Liver (tissue), 9 donors: Measurements from ENCODE around the gene RERE. TPM values are rescaled to one million over a fixed set of nuclear protein-coding genes. Genes with fewer than 3 reads are reported as not detected.

ENCODE experiments used
- DNase-seq: peaks from one replicate; pipeline ENCODE4 v3.0.0-alpha.2; 2017; ENCODE audit warnings: low spot score
- H3K27ac ChIP-seq, 2 donors: one replicate each; pipeline ENCODE4 v1.7.0; 2013; ENCODE audit warnings: inconsistent platforms in 2 of 2, low read length in 2 of 2, control low read depth in 1 of 2, low read depth in 1 of 2, mild to moderate bottlenecking in 1 of 2
- H3K27me3 ChIP-seq, 4 donors: one replicate each; pipeline versions ENCODE4 v1.6.1 to v1.7.0; 2013; ENCODE audit warnings: low read length in 3 of 4, inconsistent platforms in 1 of 4, mild to moderate bottlenecking in 1 of 4, moderate library complexity in 1 of 4; ENCODE audit not compliant: control insufficient read depth in 4 of 4, insufficient read depth in 4 of 4
- H3K36me3 ChIP-seq, 4 donors: one replicate each; pipeline versions ENCODE4 v1.6.1 to v1.7.0; 2013; ENCODE audit warnings: low read length in 3 of 4, mild to moderate bottlenecking in 3 of 4, low read depth in 1 of 4, moderate library complexity in 1 of 4; ENCODE audit not compliant: control insufficient read depth in 4 of 4, insufficient read depth in 3 of 4
- H3K4me1 ChIP-seq, 4 donors: one replicate each; pipeline versions ENCODE4 v1.6.1 to v1.7.0; 2013; ENCODE audit warnings: low read length in 3 of 4, mild to moderate bottlenecking in 3 of 4, moderate library complexity in 1 of 4; ENCODE audit not compliant: control insufficient read depth in 4 of 4, insufficient read depth in 4 of 4
- H3K4me3 ChIP-seq, 3 donors: one replicate each; pipeline versions ENCODE4 v1.6.1 to v1.7.0; 2013; ENCODE audit warnings: low read length in 3 of 3, control low read depth in 1 of 3, low read depth in 1 of 3, mild to moderate bottlenecking in 1 of 3
- H3K9ac ChIP-seq, 2 donors: one replicate each; pipeline ENCODE4 v1.7.0; 2013; ENCODE audit warnings: low read length in 2 of 2, mild to moderate bottlenecking in 2 of 2, moderate library complexity in 2 of 2, control low read depth in 1 of 2, low read depth in 1 of 2
- H3K9me3 ChIP-seq, 4 donors: one replicate each; pipeline versions ENCODE4 v1.6.1 to v1.7.0; 2013; ENCODE audit warnings: low read length in 3 of 4; ENCODE audit not compliant: control insufficient read depth in 4 of 4
- CTCF ChIP-seq: fragments of 150-350 bp; IDR thresholded peaks from 2 replicates; pipeline ENCODE4 v1.5.1; 2017; ENCODE audit warnings: improper control_type of control experiment, low read depth, low read length; ENCODE audit not compliant: missing input control
- EGR1 ChIP-seq, 2 donors: IDR thresholded peaks; 2 replicates each; pipeline ENCODE4 v1.6.1; 2016 to 2018; ENCODE audit warnings: antibody characterized with exemption in 2 of 2, low read depth in 2 of 2
- FOXA1 ChIP-seq: IDR thresholded peaks from 2 replicates; pipeline ENCODE4 v1.6.1; 2016; ENCODE audit warnings: antibody characterized with exemption
- FOXA2 ChIP-seq: IDR thresholded peaks from 2 replicates; pipeline ENCODE4 v1.6.1; 2016; ENCODE audit warnings: antibody characterized with exemption
- GABPA ChIP-seq, 2 donors: IDR thresholded peaks in 1 of 2; conservative IDR thresholded peaks in 1 of 2; 2 replicates each; pipeline ENCODE4 v1.6.1; 2016; ENCODE audit warnings: antibody characterized with exemption in 2 of 2, mild to moderate bottlenecking in 1 of 2, moderate library complexity in 1 of 2
- HNF4A ChIP-seq, 2 donors: conservative IDR thresholded peaks; 2 replicates each; pipeline ENCODE4 v1.6.1; 2016; ENCODE audit warnings: antibody characterized with exemption in 2 of 2, mild to moderate bottlenecking in 2 of 2
- HNF4G ChIP-seq: IDR thresholded peaks from 2 replicates; pipeline ENCODE4 v1.6.1; 2016; ENCODE audit warnings: antibody characterized with exemption
- JUND ChIP-seq, 2 donors: IDR thresholded peaks; 2 replicates each; pipeline ENCODE4 v1.6.1; 2016; ENCODE audit warnings: antibody characterized with exemption in 2 of 2
- NR2F2 ChIP-seq: IDR thresholded peaks from 2 replicates; pipeline ENCODE4 v1.6.1; 2016; ENCODE audit warnings: antibody characterized with exemption
- RAD21 ChIP-seq, 2 donors: IDR thresholded peaks; 2 replicates each; pipeline ENCODE4 v1.6.1; 2016; ENCODE audit warnings: antibody characterized with exemption in 2 of 2, mild to moderate bottlenecking in 2 of 2
- RXRA ChIP-seq, 2 donors: IDR thresholded peaks; 2 replicates each; pipeline ENCODE4 v1.6.1; 2017 to 2018; ENCODE audit warnings: antibody characterized with exemption in 2 of 2, mild to moderate bottlenecking in 1 of 2
- SP1 ChIP-seq: IDR thresholded peaks from 2 replicates; pipeline ENCODE4 v1.6.1; 2018; ENCODE audit warnings: antibody characterized with exemption, mild to moderate bottlenecking
- TAF1 ChIP-seq: conservative IDR thresholded peaks from 2 replicates; pipeline ENCODE4 v1.6.1; 2016; ENCODE audit warnings: antibody characterized with exemption, mild to moderate bottlenecking
- YY1 ChIP-seq: IDR thresholded peaks from 2 replicates; pipeline ENCODE4 v1.6.1; 2016; ENCODE audit warnings: antibody characterized with exemption, mild to moderate bottlenecking
- WGBS: extraction: QIAGEN DNeasy Blood & Tissue Kit; methylation state at CpG from one replicate; pipeline ENCODE4 v1.1.7; 2013; 5-methylcytosine and 5-hydroxymethylcytosine counted together
- polyA plus RNA-seq, 2 donors: library from polyadenylated mRNA; stranded (reverse) in 1 of 2; unstranded in 1 of 2; fragments of 200-250 nt in 1 of 2; fragments of >200 nt in 1 of 2; fragmentation: Nextera tagmentation in 1 of 2; extraction: Ambion mirVana in 1 of 2; gene quantifications; one replicate each; pipeline versions ENCODE4 v1.2.1 to v1.2.3, GENCODE V29; 2013 to 2015
- total RNA-seq, 2 donors: library from RNA; depleted of rRNA; stranded (reverse); fragments of >200 nt; gene quantifications; one replicate each; pipeline ENCODE4 v1.2.3, GENCODE V29; 2014
- TF ChIP-seq, protein P1 (sequence below): IDR thresholded peaks from 2 replicates; pipeline ENCODE4 v1.6.1; 2016; ENCODE audit warnings: antibody characterized with exemption
- TF ChIP-seq, protein P2 (sequence below): IDR thresholded peaks from 2 replicates; pipeline ENCODE4 v1.6.1; 2016; ENCODE audit warnings: antibody characterized with exemption
- TF ChIP-seq, protein P3 (sequence below): IDR thresholded peaks from 2 replicates; pipeline ENCODE4 v1.6.1; 2016; ENCODE audit warnings: antibody characterized with exemption, mild to moderate bottlenecking
- TF ChIP-seq, protein P4 (sequence below): IDR thresholded peaks from 2 replicates; pipeline ENCODE4 v1.6.1; 2016; ENCODE audit warnings: antibody characterized with exemption
- donor health status: healthy.
- donor health status: healthy.
- donor health status: healthy.
- donor health status: healthy.
- donor health status: healthy.

The RERE gene
- total and polyA plus RNA-seq, 4 donors: 9.8 to 49.1 (median 24.8) TPM

DNA sequence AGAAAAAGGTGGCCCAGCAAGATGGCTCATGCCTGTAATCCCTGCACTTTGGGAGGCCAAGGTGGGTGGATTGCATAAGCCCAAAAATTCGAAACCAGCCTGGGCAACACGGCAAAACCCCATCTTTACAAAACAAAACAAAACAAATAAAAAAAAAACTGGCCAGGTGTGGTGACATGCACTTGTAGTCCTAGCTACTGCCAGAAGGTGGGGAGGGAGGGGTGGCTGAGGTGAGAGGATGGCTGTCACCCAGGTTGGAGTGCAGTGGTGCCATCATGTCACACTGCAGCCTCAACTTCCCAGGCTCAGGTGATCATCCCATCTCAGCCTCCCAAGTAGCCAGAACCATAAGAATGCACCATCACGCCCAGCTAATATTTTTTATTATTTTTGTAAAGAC lies 22.8 kb downstream of the RERE start:
- H3K4me1 ChIP-seq: peaks cover 0 to under 1% (median 0%) of the 10 kb centered on the region in 4 donors
- no peak for DNase-seq
- H3K27ac ChIP-seq: no peak overlapping the region
- H3K36me3 ChIP-seq: no peaks in the 10 kb centered on the region
- TF ChIP-seq HNF4G (no peak), EGR1 (IDR thresholded peaks at IDR 0.05; ENCODE audit: low read depth in 2 of 2) (no peak), RAD21 (IDR thresholded peaks at IDR 0.05) (peak in 1 of 2 donors; percentile 32), CTCF (peak; percentile 21), TAF1 (no peak), FOXA2 (no peak), HNF4A (conservative IDR thresholded peaks at IDR 0.05) (peak; percentile 6 to 15), GABPA (IDR thresholded peaks at IDR 0.05 in 1 of 2, conservative IDR thresholded peaks at IDR 0.05 in 1 of 2) (no peak), RXRA (IDR thresholded peaks at IDR 0.05) (peak; percentile 15 to 26), YY1 (peak; percentile 41)
- TF ChIP-seq, protein P1, sequence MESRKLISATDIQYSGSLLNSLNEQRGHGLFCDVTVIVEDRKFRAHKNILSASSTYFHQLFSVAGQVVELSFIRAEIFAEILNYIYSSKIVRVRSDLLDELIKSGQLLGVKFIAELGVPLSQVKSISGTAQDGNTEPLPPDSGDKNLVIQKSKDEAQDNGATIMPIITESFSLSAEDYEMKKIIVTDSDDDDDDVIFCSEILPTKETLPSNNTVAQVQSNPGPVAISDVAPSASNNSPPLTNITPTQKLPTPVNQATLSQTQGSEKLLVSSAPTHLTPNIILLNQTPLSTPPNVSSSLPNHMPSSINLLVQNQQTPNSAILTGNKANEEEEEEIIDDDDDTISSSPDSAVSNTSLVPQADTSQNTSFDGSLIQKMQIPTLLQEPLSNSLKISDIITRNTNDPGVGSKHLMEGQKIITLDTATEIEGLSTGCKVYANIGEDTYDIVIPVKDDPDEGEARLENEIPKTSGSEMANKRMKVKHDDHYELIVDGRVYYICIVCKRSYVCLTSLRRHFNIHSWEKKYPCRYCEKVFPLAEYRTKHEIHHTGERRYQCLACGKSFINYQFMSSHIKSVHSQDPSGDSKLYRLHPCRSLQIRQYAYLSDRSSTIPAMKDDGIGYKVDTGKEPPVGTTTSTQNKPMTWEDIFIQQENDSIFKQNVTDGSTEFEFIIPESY: no peak
- H3K9me3 ChIP-seq: no peaks in the 10 kb centered on the region
- 54% methylated on average over 3 of the region's 3 CpGs for WGBS
- H3K9ac ChIP-seq: no peak overlapping the region
- no peak overlapping the region for H3K4me3 ChIP-seq
- H3K27me3 ChIP-seq: no peaks in the 10 kb centered on the region

DNA sequence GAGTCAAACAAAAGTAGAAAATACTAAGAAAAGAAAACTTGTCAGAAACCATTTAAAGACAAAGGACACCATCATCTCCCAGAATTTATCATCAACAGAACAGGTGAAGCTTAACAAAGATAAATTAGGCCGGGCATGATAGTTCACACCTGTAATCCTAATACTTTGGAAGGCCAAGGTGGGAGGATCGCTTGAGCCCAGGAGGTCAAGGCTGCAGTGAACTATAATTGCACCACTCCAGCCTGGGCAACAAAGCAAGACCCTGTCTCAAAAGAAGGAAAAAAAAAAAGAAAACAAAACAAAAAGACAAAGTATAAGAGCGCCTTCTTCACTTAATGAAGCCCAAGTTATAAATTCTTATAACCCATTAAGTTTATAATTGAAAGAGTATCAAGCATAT lies 25.6 kb downstream of the RERE start:
- no peaks in the 10 kb centered on the region for H3K36me3 ChIP-seq
- 91% methylated on average over 3 of the region's 3 CpGs for WGBS
- DNase-seq: no peak
- H3K9me3 ChIP-seq: no peaks in the 10 kb centered on the region
- TF ChIP-seq YY1: no peak
- no peak for TF ChIP-seq FOXA1
- no peak for TF ChIP-seq HNF4G
- TF ChIP-seq, protein P2, sequence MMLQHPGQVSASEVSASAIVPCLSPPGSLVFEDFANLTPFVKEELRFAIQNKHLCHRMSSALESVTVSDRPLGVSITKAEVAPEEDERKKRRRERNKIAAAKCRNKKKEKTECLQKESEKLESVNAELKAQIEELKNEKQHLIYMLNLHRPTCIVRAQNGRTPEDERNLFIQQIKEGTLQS: no peak
- no peak for TF ChIP-seq RXRA (IDR thresholded peaks at IDR 0.05)
- no peak for TF ChIP-seq SP1
- TF ChIP-seq, protein P3, sequence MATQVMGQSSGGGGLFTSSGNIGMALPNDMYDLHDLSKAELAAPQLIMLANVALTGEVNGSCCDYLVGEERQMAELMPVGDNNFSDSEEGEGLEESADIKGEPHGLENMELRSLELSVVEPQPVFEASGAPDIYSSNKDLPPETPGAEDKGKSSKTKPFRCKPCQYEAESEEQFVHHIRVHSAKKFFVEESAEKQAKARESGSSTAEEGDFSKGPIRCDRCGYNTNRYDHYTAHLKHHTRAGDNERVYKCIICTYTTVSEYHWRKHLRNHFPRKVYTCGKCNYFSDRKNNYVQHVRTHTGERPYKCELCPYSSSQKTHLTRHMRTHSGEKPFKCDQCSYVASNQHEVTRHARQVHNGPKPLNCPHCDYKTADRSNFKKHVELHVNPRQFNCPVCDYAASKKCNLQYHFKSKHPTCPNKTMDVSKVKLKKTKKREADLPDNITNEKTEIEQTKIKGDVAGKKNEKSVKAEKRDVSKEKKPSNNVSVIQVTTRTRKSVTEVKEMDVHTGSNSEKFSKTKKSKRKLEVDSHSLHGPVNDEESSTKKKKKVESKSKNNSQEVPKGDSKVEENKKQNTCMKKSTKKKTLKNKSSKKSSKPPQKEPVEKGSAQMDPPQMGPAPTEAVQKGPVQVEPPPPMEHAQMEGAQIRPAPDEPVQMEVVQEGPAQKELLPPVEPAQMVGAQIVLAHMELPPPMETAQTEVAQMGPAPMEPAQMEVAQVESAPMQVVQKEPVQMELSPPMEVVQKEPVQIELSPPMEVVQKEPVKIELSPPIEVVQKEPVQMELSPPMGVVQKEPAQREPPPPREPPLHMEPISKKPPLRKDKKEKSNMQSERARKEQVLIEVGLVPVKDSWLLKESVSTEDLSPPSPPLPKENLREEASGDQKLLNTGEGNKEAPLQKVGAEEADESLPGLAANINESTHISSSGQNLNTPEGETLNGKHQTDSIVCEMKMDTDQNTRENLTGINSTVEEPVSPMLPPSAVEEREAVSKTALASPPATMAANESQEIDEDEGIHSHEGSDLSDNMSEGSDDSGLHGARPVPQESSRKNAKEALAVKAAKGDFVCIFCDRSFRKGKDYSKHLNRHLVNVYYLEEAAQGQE: no peak
- no peak for TF ChIP-seq CTCF
- TF ChIP-seq RAD21 (IDR thresholded peaks at IDR 0.05): no peak
- no peak for TF ChIP-seq JUND (IDR thresholded peaks at IDR 0.05)
- TF ChIP-seq HNF4A (conservative IDR thresholded peaks at IDR 0.05): no peak
- no peak for TF ChIP-seq FOXA2
- TF ChIP-seq, protein P4, sequence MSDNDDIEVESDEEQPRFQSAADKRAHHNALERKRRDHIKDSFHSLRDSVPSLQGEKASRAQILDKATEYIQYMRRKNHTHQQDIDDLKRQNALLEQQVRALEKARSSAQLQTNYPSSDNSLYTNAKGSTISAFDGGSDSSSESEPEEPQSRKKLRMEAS: no peak
- no peak for TF ChIP-seq TAF1
- TF ChIP-seq NR2F2: no peak
- TF ChIP-seq GABPA (IDR thresholded peaks at IDR 0.05 in 1 of 2, conservative IDR thresholded peaks at IDR 0.05 in 1 of 2): no peak
- TF ChIP-seq, protein P1: no peak
- TF ChIP-seq EGR1 (IDR thresholded peaks at IDR 0.05; ENCODE audit: low read depth in 2 of 2): no peak
- H3K27ac ChIP-seq: no peak overlapping the region
- no peak overlapping the region for H3K9ac ChIP-seq
- peaks cover 0 to 2% (median 0%) of the 10 kb centered on the region in 4 donors for H3K4me1 ChIP-seq
- H3K4me3 ChIP-seq: no peak overlapping the region
- H3K27me3 ChIP-seq: no peaks in the 10 kb centered on the region
